Measurements from ENCODE around the gene SDK1.

DNA sequence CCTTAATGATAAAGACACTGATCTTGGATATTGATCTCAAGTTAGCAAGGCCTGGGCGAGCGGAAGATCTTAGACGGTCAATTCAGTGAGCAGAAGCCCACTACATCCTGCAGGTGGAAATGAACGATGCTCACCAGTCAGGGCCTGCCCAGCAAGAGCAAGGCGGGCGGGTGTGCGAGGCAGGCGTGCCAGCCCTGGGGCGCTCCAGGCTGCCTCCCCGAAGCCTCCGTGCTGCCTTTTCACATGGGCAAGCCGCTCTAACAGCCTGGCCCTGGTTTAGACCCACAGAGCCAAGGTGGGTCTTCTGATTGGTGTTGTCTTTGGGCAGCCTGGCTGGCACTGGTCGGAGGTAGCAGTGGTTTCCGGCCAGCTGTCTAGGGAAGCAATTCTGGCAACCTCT, 906.0 kb downstream of the SDK1 start:
- TF ChIP-seq ZNF785 (tag by site-specific recombination; IDR thresholded peaks at IDR 0.05) (no peak), MZF1 (tag by site-specific recombination; IDR thresholded peaks at IDR 0.05; ENCODE audit: borderline replicate concordance) (no peak)
- TF ChIP-seq, protein P1, sequence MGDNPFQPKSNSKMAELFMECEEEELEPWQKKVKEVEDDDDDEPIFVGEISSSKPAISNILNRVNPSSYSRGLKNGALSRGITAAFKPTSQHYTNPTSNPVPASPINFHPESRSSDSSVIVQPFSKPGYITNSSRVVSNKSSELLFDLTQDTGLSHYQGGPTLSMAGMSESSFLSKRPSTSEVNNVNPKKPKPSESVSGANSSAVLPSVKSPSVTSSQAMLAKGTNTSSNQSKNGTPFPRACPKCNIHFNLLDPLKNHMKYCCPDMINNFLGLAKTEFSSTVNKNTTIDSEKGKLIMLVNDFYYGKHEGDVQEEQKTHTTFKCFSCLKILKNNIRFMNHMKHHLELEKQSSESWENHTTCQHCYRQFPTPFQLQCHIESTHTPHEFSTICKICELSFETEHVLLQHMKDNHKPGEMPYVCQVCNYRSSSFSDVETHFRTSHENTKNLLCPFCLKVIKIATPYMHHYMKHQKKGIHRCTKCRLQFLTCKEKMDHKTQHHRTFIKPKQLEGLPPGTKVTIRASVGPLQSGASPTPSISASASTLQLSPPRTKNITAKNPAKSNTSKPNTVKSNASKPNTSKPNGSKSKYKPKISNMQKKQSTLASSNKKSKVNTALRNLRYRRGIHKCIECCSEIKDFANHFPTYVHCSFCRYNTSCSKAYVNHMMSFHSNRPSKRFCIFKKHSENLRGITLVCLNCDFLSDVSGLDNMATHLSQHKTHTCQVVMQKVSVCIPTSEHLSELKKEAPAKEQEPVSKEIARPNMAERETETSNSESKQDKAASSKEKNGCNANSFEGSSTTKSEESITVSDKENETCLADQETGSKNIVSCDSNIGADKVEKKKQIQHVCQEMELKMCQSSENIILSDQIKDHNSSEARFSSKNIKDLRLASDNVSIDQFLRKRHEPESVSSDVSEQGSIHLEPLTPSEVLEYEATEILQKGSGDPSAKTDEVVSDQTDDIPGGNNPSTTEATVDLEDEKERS (tag by site-specific recombination; IDR thresholded peaks at IDR 0.05): no peak
- TF ChIP-seq, protein P2, sequence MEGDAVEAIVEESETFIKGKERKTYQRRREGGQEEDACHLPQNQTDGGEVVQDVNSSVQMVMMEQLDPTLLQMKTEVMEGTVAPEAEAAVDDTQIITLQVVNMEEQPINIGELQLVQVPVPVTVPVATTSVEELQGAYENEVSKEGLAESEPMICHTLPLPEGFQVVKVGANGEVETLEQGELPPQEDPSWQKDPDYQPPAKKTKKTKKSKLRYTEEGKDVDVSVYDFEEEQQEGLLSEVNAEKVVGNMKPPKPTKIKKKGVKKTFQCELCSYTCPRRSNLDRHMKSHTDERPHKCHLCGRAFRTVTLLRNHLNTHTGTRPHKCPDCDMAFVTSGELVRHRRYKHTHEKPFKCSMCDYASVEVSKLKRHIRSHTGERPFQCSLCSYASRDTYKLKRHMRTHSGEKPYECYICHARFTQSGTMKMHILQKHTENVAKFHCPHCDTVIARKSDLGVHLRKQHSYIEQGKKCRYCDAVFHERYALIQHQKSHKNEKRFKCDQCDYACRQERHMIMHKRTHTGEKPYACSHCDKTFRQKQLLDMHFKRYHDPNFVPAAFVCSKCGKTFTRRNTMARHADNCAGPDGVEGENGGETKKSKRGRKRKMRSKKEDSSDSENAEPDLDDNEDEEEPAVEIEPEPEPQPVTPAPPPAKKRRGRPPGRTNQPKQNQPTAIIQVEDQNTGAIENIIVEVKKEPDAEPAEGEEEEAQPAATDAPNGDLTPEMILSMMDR (tag by site-specific recombination; IDR thresholded peaks at IDR 0.05): no peak
- TF ChIP-seq, protein P3, sequence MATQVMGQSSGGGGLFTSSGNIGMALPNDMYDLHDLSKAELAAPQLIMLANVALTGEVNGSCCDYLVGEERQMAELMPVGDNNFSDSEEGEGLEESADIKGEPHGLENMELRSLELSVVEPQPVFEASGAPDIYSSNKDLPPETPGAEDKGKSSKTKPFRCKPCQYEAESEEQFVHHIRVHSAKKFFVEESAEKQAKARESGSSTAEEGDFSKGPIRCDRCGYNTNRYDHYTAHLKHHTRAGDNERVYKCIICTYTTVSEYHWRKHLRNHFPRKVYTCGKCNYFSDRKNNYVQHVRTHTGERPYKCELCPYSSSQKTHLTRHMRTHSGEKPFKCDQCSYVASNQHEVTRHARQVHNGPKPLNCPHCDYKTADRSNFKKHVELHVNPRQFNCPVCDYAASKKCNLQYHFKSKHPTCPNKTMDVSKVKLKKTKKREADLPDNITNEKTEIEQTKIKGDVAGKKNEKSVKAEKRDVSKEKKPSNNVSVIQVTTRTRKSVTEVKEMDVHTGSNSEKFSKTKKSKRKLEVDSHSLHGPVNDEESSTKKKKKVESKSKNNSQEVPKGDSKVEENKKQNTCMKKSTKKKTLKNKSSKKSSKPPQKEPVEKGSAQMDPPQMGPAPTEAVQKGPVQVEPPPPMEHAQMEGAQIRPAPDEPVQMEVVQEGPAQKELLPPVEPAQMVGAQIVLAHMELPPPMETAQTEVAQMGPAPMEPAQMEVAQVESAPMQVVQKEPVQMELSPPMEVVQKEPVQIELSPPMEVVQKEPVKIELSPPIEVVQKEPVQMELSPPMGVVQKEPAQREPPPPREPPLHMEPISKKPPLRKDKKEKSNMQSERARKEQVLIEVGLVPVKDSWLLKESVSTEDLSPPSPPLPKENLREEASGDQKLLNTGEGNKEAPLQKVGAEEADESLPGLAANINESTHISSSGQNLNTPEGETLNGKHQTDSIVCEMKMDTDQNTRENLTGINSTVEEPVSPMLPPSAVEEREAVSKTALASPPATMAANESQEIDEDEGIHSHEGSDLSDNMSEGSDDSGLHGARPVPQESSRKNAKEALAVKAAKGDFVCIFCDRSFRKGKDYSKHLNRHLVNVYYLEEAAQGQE (tag by site-specific recombination; IDR thresholded peaks at IDR 0.05): no peak

All from HEK293 (cell line).